HEK293 (cell line): ENCODE measurements around the gene POLR3GL.

ENCODE experiments used
- CTCF ChIP-seq: fragments of 450-650 bp; formaldehyde crosslinking; IDR thresholded peaks from 2 replicates; pipeline ENCODE4 v1.5.1; 2016; ENCODE audit warnings: missing biosample characterization, missing genetic modification characterization
- SP2 ChIP-seq: fragments of 450-650 bp; formaldehyde crosslinking; IDR thresholded peaks from 2 replicates; pipeline ENCODE4 v1.5.1; 2016; ENCODE audit warnings: missing biosample characterization, missing genetic modification characterization
- ZNF175 ChIP-seq: fragments of 450-650 bp; formaldehyde crosslinking; IDR thresholded peaks from 2 replicates; pipeline ENCODE4 v1.5.1; 2016; ENCODE audit warnings: missing biosample characterization, missing genetic modification characterization
- ZNF266 ChIP-seq: fragments of 450-650 bp; formaldehyde crosslinking; IDR thresholded peaks from 2 replicates; pipeline ENCODE4 v1.5.1; 2016; ENCODE audit warnings: missing biosample characterization, missing genetic modification characterization, low read depth
- ZNF292 ChIP-seq: fragments of 450-650 bp; formaldehyde crosslinking; IDR thresholded peaks from 2 replicates; pipeline ENCODE4 v1.5.1; 2016; ENCODE audit warnings: low read depth, missing biosample characterization, missing genetic modification characterization, borderline replicate concordance
- ZNF398 ChIP-seq: fragments of 450-650 bp; formaldehyde crosslinking; IDR thresholded peaks from 2 replicates; pipeline ENCODE4 v1.5.1; 2017; ENCODE audit warnings: missing biosample characterization, missing genetic modification characterization
- ZNF449 ChIP-seq: fragments of 450-650 bp; formaldehyde crosslinking; IDR thresholded peaks from 2 replicates; pipeline ENCODE4 v1.5.1; 2017; ENCODE audit warnings: missing biosample characterization, mild to moderate bottlenecking, missing genetic modification characterization, moderate library complexity
- ZNF514 ChIP-seq: fragments of 450-650 bp; formaldehyde crosslinking; IDR thresholded peaks from 2 replicates; pipeline ENCODE4 v1.5.1; 2016; ENCODE audit warnings: missing biosample characterization, missing genetic modification characterization
- ZNF596 ChIP-seq: fragments of 450-650 bp; IDR thresholded peaks from 2 replicates; pipeline ENCODE4 v1.5.0; 2018; ENCODE audit warnings: missing biosample characterization, mild to moderate bottlenecking, missing genetic modification characterization, moderate library complexity
- ZNF785 ChIP-seq: fragments of 450-650 bp; formaldehyde crosslinking; IDR thresholded peaks from 2 replicates; pipeline ENCODE4 v1.5.1; 2016; ENCODE audit warnings: missing biosample characterization, missing genetic modification characterization

GRCh38 chr1:145979746-145980456 lies 15.4 kb downstream of the POLR3GL start:
- no peak for TF ChIP-seq ZNF596
- no peak for TF ChIP-seq CTCF (tag by site-specific recombination)
- no peak for TF ChIP-seq ZNF175 (tag by site-specific recombination)
- no peak for TF ChIP-seq SP2 (tag by site-specific recombination)
- no peak for TF ChIP-seq ZNF514 (tag by site-specific recombination)
- no peak for TF ChIP-seq ZNF449
- no peak for TF ChIP-seq ZNF785
- TF ChIP-seq ZNF398: no peak
- TF ChIP-seq ZNF292 (tag by site-specific recombination): no peak
- no peak for TF ChIP-seq ZNF266
